HEK293 (cell line): ENCODE measurements around the gene CREBBP.

Experiments used
- CTCF ChIP-seq: fragments of 450-650 bp; formaldehyde crosslinking; IDR thresholded peaks from 2 replicates; pipeline ENCODE4 v1.5.1; 2016; ENCODE audit warnings: missing biosample characterization, missing genetic modification characterization
- ZNF174 ChIP-seq: fragments of 450-650 bp; formaldehyde crosslinking; IDR thresholded peaks from 2 replicates; pipeline ENCODE4 v1.5.0; 2017; ENCODE audit warnings: missing biosample characterization, mild to moderate bottlenecking, missing genetic modification characterization
- ZNF324 ChIP-seq: fragments of 450-650 bp; formaldehyde crosslinking; IDR thresholded peaks from 2 replicates; pipeline ENCODE4 v1.5.1; 2016; ENCODE audit warnings: missing biosample characterization, missing genetic modification characterization
- ZNF362 ChIP-seq: fragments of 450-650 bp; formaldehyde crosslinking; IDR thresholded peaks from 2 replicates; pipeline ENCODE4 v1.5.1; 2016; ENCODE audit warnings: missing biosample characterization, missing genetic modification characterization
- ZNF558 ChIP-seq: fragments of 450-650 bp; formaldehyde crosslinking; IDR thresholded peaks from 2 replicates; pipeline ENCODE4 v1.5.1; 2016; ENCODE audit warnings: missing biosample characterization, missing genetic modification characterization
- TF ChIP-seq, protein P1 (sequence below): fragments of 450-650 bp; formaldehyde crosslinking; IDR thresholded peaks from 2 replicates; pipeline ENCODE4 v1.5.1; 2016; ENCODE audit warnings: missing biosample characterization, missing genetic modification characterization

DNA sequence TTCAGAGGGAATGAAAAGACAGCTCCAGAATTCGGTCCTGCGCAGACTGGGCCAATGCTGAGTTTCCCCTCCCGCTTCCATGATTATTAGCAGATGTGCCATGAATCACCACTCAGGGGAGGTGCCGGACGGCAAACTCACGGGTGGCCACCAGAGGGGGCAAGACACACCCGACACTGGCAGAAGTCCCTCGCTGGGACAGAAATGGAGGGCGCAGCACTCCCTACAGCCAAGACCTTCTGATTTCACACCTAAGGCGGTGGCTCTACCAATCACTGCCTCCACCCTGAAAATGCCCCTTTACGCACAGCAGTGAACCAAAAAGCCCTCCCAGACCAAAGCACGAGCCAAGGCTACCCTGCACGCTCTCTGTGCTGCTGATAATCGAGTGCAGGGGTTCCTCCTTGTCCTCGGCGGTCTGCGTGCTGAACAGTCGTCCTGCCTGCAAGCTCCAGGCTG lies 190.0 kb downstream of the CREBBP start:
- TF ChIP-seq, protein P1, sequence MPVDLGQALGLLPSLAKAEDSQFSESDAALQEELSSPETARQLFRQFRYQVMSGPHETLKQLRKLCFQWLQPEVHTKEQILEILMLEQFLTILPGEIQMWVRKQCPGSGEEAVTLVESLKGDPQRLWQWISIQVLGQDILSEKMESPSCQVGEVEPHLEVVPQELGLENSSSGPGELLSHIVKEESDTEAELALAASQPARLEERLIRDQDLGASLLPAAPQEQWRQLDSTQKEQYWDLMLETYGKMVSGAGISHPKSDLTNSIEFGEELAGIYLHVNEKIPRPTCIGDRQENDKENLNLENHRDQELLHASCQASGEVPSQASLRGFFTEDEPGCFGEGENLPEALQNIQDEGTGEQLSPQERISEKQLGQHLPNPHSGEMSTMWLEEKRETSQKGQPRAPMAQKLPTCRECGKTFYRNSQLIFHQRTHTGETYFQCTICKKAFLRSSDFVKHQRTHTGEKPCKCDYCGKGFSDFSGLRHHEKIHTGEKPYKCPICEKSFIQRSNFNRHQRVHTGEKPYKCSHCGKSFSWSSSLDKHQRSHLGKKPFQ (tag by site-specific recombination), result no peak
- no peak for TF ChIP-seq ZNF362 (tag by site-specific recombination)
- no peak for TF ChIP-seq ZNF558 (tag by site-specific recombination)
- TF ChIP-seq ZNF174 (tag by site-specific recombination), result no peak
- no peak for TF ChIP-seq ZNF324
- peak; percentile 92 for TF ChIP-seq CTCF (tag by site-specific recombination)
